GM19324 (cell line): ENCODE measurements around the gene TBC1D10A.
"Not testable (repeated sequence)": the region's sequence is repeated elsewhere in the genome, so short reads cannot be mapped to it uniquely, and the experiment has no call there.

Source experiments
- ATAC-seq: cut with Tn5 transposase; IDR thresholded peaks from one replicate; pipeline ENCODE4 v1.9.1; 2021; ENCODE audit warnings: mild to moderate bottlenecking, moderate library complexity; ENCODE audit not compliant: unreplicated experiment, low FRiP score

The TBC1D10A gene

DNA sequence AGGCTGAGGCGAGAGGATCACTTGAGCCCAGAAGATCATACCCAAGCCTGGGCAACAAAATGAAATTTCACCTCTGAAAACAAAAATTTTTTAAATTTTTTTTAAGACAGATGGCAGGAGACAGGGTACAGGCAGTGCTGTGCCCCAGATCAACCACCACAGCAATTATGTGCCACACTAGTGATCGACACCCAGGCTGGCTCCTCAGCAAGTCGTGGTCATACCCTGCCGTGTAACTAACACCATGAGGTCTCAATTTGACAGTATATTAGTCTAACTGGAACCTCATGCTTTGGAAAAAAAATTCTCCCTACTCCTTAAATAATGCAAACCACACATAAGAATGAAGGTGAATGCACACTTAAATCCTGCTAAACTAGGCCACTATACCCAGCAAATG lies 21.7 kb upstream of the TBC1D10A start:
- no peak for ATAC-seq

DNA sequence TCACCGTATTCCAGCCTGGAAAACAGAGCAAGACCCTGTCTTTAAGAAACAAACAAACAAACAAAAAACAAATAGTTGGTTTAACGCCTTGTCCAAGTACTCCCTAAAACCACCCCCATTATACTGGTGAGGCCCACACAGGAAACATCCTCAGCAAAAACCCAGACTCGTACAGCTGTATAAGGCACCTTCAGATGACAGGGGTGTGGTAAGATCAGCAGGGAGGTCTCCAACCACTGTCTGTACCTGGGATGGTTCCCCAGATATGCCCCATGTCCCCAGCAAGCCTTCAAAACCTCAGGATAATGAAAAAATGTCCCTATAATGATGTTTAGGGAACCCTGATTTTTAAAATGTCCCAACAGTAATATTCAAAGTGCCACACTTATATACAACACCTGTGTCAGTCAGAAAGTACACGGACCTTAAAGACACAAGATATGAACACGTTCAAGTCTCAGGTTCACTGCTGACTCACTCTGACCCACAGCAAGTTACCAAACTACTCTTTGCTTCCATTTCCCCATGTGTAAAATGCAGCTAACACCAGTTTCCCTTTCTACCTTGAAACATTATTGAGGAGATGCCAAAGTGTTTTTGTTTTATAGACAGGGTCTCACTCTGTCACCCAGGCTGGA lies 20.6 kb upstream of the TBC1D10A start:
- no peak for ATAC-seq

DNA sequence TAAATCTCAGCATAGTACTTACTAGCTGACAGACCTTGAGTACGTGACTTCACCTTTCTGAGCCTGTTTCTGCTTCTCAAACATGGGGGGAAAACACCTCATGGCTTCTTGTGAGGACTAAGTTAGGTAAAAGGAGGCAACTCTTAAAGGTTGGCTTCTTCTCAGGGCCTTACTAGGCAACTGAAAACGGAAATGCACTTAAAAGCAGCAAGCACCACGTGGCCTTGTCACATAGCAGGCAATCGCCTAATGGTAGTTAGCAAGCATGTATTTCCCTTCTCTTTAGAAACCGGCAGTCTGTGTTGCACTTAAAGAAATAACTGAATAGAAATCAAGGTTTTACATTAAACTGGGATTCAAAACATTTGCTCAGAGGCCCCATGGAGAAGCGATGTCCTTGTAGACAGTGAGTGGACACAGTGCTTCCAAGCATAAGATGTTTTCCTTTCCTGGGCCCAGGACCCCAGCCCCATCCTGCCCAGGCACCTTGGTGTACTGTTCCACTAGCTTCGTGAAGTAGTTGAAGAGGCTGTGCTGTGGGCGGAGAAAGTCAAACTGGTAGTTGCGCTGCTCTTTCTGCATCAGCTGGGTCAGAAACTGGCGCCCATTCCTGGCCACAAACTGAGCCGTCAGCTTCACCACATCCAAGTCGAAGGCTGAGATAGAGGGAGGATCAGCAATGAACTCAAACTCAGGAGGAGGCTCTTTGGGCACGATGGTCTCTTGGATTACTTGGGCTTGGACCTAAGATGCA lies 17.9 kb upstream of the TBC1D10A start:
- no peak for ATAC-seq

DNA sequence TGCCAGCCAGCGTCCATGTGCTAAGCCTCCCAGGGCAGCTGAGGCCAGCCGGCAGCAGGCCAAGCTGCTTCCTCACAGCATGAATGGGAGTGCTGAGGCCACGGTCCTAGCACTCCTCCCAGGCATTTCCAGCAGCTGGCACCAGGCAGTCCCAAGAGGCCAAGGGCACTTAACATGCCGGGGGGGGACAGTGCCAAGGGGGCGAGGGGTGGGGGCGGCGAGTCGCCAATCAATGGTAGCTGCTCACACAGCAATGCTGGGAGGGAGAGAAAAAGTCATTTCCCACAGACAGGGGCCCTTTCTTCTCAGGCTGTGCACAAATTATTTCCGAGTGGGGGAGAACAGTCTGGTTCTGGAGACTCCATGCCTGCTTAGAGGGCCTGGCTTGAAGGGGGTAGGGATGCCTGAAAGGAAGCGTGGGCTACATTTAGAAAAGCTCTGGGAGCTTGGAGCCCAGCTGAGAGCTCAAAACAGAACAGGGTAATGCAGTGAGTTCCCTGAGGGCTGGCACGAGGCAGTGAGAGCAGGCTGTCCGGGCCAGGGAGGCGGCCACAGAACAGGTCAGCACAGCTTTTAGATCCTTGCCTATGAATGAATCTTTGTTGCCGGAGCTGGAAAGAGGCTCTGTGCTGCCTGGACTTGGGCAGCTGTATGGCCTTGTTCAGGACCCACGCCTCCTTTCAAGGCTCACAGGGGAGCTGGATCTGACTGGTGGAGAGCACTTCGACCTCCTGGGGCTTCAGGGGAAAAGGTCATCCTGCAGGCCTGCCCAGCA lies 14.4 kb upstream of the TBC1D10A start:
- ATAC-seq, result no peak

DNA sequence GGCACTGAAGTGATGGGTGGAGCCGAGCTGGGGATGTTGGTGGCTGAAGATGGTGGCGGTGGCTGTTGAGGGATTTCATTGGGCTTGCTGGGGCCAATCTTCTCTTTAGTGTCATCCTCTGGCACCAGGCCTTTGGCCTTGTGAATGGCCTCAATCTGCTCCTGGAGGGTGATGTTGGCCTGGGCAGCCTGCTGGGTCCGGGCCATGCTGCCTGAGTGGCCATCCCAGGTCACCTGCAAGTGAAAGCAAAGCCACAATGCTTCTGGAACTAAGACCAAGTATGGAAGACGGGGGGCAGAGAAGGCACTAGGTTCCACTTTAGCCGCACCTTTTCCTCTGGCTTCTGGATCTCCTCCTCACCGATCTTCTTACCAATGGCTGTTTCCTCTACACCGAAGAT lies 12.1 kb upstream of the TBC1D10A start:
- ATAC-seq, result no peak

DNA sequence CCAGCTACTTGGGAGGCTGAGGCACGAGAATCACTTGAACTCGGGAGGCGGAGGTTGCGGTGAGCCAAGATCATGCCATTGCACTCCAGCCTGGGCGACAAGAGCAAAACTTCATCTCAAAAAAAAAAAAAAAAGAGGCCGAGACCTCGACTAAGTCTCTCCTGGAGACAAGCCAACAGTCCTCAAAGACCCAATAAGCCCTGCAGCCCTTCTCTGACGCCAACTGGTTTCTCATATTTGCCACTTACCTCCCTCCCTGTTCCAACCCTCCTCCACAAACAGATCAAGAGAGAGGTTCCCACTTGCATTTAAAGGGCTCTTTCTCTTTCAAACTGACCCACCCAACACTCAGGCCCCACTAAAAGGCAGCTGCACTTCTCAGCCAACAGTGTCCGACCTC lies 11.6 kb upstream of the TBC1D10A start:
- ATAC-seq, result not testable (repeated sequence)

DNA sequence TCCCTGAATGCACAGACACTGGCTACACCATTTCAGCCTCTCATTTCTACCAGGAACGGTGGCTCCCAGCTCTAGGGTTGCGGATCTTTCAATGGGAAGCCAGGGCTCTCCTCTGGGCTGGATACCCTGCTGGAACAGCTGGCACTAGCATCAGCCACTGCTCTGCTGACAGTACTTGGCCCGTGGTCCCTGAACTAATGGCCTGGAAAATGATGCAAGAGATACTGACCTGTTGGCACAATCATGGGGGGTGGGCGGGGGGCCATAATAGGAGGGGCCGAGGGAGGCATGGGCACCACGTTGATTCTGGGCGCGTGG lies 10.7 kb upstream of the TBC1D10A start:
- no peak for ATAC-seq

DNA sequence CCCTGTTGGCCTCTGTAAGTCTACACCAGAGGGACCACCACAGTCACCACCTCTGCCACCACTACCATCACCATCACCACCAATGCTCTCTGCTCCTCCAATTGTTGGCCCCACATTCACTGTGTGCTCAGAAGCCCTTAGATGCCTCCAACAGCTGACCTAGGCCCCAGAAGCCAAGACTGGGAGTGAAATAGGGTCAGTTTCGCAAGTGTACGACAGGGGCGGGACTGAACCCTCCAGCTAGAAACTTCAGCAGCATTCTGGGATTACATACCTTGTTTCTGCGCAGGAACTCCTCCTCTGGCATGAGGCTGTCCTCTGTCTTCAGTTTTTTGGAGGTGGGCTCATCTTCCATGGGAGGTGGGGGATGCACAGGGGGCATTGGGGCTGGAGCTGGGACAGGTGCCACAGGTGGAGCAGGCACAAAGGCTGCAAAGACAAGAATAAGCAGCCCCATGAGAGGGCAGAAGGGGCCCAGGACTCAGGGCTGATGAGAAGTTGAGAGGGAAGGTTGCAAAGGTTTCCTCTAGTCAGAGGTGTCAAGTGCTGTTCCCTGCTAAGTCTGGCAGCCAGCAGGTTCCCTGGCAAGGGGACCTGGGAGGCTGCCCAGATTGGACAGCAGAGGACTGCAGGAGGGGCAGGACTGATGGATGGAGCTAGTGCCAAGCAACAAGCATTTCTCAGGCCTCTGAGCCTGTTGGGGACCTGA lies 10.2 kb upstream of the TBC1D10A start:
- ATAC-seq, result no peak

DNA sequence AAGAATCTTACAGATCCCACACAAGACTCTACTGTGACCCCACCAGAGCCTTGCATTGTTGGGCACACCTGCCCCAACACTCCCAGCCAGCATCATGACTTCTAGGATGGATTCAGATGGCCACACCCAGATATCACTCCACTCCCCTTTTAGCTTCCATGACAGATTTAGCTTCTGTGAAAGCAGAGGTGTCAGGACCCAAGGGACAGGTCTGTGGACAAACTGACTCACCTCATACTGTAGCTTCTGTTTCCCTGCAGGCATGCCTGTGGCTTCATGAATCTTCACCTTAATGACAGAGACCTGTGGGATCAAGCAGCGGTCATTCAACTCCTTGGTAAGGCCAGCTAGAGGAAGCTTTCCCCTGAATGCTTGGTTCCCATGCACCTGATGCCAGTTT lies 8.5 kb upstream of the TBC1D10A start:
- ATAC-seq, result no peak

DNA sequence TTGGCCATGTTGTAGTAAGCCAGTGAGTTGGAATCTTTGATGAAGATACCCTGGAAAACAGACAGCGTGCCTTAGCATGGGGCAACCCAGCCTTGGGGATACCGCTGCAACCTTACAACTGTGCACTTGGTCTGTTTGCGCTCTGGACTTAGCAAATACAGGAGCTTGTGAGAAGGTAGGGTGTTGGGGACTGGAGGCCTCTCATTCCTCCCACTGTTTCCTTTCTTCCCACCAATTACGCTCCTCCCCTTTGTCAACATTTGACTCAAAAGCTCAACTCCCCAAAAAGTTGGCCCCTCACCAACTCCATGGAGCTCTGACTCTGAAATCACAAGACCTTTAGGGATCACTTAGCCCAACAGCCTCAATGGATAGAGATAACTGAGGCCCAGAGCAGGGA lies 7.9 kb upstream of the TBC1D10A start:
- ATAC-seq, result no peak

DNA sequence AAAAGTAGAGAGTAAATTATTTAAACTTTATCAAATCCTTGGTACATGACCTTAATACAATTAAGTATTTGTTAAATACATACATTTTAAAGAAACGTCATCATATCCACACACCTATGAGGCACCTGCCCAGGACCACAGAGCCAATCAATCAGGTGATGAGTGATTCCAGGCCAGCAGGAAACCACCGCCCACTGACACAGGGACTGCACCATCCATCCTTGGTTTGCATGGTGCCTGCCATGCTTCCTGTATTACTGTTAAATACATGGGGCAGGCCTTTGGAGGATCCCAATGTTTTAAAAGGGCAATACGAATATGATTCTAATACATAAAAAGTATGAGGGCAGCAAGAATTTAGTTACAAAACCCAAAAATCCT lies 7.0 kb upstream of the TBC1D10A start:
- ATAC-seq, result no peak

DNA sequence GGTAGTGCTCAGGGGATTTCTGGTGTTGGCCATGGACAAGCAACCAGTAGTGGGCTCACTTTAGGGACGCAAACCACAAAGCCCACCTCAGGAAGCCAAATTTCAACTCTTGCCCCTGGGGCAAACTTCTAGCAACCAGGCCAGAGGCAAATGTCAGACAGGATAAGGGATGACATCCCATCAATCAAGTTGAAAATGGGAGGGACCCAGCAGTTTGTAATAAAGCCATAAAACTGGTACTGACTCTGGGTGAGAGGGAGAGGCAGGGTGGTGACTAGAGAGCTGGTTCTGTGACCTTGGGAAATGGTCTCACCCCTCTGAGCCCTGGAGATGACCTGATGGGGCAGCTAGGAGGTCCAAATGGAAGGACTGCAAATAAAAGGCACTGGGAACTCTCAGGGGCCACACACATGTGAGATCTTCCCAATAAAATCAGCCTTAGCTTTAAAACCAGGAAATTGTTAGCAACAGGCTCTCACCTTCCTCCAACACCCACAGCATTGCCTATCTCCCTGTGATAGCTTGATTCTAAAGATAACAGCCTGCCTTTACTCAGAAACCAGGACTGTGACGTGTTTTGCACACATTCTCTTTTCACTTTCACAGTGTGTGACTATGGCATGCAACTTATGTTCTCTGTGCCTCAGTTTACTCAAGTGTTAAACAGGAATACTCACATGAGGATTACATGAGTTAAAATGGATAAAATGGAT lies 6.4 kb upstream of the TBC1D10A start:
- no peak for ATAC-seq

DNA sequence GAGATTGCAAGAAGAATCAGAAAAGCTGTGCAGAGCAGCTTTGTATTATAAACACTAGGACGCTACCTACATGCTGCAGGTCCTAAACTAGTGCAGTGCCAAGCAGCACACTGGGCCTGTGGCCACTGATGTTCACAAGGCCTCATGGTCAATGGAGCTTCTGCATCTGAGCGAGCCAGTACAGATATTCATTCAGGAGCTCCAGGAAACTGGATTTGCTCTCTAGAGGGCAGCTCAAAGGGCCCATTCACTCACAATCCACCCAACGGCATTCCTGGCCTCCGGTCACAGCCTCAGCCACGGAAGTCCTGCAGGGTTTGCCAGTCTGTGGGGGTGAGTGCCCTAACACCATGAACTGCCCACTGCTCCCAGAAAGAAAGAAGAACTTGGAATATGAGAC lies 5.8 kb upstream of the TBC1D10A start:
- no peak for ATAC-seq

DNA sequence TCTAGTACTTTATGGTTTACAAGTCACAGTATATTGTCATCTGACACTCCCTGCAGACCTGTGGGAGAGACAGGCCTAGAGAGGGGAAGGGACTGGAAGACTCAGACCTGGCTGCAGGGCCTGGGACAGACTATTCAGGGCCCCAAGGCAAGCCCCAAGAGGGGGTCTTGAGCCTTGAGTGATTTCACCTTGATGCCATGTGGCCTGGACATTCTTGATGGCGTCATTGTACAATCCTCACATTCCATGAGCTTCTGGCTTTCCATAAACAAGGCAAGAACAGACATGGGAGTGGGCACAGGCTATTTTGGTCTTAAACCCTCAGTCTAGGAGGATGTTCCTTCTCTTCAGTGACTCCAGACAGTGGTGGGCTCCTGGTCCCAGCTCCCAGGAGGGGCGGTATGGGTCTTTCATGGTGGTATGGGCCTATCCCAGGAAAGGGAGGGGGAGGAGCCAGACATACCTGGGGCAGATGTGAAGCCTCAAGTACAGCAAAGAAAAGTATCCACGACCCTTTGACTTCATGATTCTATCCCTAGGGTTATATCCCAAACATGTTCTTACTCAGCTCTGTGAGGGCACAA lies 1.8 kb upstream of the TBC1D10A start:
- ATAC-seq, result no peak

DNA sequence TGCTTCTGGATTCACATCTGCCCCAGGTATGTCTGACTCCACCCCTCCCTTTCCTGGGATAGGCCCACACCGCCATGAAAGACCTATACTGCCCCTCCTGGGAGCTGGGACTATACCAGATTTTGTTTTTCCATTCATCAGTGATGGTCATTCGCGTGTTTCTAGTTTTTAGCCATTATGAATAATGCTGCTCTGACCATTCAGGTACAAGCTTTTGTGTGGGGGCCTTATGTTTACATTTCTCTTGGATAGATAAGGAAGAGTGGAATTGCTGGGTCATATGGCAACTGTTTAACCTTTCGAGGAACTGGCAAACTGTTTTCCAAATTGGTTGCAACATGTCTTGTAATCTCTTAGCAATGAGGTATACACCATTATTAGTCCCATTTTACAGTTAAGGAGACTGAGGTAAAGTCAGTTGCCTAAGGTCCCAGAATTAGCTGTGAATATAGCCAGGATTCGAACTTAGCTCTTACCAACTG lies 1.2 kb upstream of the TBC1D10A start:
- no peak for ATAC-seq

DNA sequence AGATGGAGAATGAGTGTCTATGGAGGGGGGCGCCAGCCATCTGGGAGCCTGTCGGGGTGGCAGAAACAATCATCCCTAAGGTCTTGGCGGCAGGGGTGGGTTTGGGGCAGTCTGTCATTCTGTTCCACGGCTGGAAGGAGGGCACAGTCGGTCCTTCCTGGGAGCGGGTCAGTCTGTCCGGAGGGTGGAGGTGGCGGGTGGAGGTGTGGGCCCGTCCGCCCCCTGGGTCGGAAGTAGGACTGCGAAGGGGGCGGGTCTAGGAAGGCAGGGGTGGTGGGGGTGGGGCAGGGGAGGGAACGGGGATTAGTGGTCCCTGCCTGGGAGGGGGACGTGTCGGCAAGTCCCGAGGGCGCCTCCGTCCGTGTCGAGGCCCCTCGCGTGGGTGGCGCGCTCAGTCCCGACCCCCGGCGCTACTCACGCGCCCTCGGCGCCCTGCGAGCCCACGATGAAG lies 461 bp downstream of the TBC1D10A start:
- peak; percentile 16 for ATAC-seq

DNA sequence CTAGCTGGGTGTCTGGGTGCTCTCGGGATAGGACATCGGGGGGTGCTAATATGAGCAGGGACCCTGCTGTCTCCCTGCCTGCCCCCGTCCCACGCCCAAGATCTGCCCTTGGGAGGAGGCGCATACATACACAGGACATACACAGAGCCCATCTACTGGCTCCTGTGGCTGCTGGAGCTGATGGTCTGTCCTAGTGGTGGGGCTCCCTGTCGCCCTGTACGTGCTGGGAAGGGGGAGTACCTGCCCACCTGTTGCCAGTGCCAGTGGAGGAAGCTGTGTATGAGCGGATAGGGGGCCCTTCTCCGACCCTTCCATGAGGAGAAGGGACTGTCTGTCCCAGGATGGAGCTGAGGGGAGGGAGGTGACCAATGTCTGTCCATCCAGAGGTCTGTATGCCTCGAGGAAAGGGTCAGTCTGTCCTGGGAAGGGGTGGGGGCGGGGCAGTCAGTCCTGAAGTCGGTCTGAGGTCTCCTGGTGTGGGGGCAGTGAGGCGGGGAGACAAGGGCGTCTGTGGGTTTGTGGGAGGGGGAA lies 952 bp downstream of the TBC1D10A start:
- no peak for ATAC-seq

DNA sequence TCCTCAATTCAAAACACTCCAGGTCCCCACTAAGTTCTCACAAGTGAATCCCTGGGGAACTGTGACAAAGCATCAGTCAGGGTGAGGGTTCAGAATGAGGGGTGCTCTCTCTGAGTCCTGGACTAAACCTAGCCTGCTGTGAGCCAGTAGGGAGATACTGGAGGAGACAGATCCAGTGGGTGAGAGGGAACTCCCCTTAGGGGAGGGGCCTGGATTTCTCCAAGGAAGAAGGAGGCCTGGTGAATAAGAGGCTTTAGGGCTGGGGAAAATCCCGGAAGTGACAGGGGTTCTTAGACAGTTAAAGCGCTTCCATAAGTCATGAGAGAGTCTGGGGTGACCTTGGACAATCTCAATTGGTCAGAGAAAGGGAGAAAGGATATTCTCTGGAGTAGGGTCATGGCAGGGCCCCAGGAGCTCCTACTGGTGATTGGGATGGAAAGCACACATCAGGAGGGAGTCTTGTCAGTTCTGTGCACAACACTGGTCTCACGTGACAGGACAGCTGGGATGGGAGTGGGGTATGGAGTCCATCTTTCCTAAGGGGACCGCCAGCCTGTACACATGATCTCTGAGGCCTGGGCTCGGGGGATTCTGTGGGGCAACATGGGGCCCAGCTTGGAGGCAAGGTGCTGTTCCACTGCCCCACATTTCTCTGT lies 1.5 kb downstream of the TBC1D10A start:
- no peak for ATAC-seq

DNA sequence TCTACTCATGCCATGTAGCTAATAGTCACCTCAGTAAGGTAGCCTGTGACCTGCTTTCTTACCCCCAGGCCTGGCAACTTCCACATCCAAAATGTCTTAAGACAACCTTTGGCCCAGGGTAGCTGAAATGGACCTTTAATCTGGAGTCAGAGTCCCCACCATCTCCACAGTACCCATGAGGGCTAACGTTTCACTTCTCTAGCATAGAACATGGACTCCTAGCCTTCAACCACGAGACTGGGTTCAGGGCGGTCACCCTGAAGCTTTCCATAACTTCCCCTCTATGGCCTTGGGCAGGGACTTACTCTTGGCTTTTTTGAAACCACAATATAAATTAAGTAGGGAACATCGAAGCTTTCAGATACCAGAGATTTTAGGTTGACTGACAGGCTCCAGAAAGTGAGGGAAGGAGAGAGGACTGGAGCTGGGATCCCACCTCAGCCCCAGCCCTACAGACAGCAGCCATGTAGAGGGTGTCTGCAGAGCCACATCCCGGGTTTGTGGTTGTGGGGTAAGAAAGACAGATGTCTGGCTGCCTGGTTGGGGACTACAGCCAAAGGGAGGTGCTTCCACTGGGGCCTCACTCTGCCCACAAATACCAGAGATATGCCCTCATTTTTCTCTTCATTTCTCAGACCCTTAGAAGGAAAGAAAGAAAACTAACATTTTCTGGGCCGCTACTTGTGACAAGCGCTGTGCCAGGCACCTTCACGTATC lies 2.6 kb downstream of the TBC1D10A start:
- no peak for ATAC-seq
